Liver (tissue), 3 donors: ENCODE measurements around the gene NUDT16.

Experiments
- CTCF ChIP-seq: fragments of 150-350 bp; IDR thresholded peaks from 2 replicates; pipeline ENCODE4 v1.5.1; 2017; ENCODE audit warnings: improper control_type of control experiment, low read depth, low read length; ENCODE audit not compliant: missing input control
- FOXA1 ChIP-seq: IDR thresholded peaks from 2 replicates; pipeline ENCODE4 v1.6.1; 2016; ENCODE audit warnings: antibody characterized with exemption
- GABPA ChIP-seq, 2 donors: IDR thresholded peaks in 1 of 2; conservative IDR thresholded peaks in 1 of 2; 2 replicates each; pipeline ENCODE4 v1.6.1; 2016; ENCODE audit warnings: antibody characterized with exemption in 2 of 2, mild to moderate bottlenecking in 1 of 2, moderate library complexity in 1 of 2
- JUND ChIP-seq, 2 donors: IDR thresholded peaks; 2 replicates each; pipeline ENCODE4 v1.6.1; 2016; ENCODE audit warnings: antibody characterized with exemption in 2 of 2
- MAX ChIP-seq: IDR thresholded peaks from 2 replicates; pipeline ENCODE4 v1.6.1; 2016; ENCODE audit warnings: antibody characterized with exemption
- NR2F2 ChIP-seq: IDR thresholded peaks from 2 replicates; pipeline ENCODE4 v1.6.1; 2016; ENCODE audit warnings: antibody characterized with exemption
- REST ChIP-seq: IDR thresholded peaks from 2 replicates; pipeline ENCODE4 v1.6.1; 2016; ENCODE audit warnings: antibody characterized with exemption, mild to moderate bottlenecking
- SP1 ChIP-seq: IDR thresholded peaks from 2 replicates; pipeline ENCODE4 v1.6.1; 2018; ENCODE audit warnings: antibody characterized with exemption, mild to moderate bottlenecking
- YY1 ChIP-seq: IDR thresholded peaks from 2 replicates; pipeline ENCODE4 v1.6.1; 2016; ENCODE audit warnings: antibody characterized with exemption, mild to moderate bottlenecking
- donor health status: healthy.
- donor health status: healthy.

GRCh38 chr3:131370935-131371687 is 10.5 kb upstream of the NUDT16 start:
- no peak for TF ChIP-seq CTCF
- TF ChIP-seq MAX = no peak
- no peak for TF ChIP-seq YY1
- TF ChIP-seq NR2F2 = no peak
- no peak for TF ChIP-seq REST
- TF ChIP-seq SP1 = no peak
- TF ChIP-seq GABPA (IDR thresholded peaks at IDR 0.05 in 1 of 2, conservative IDR thresholded peaks at IDR 0.05 in 1 of 2) = no peak
- no peak for TF ChIP-seq JUND (IDR thresholded peaks at IDR 0.05)
- TF ChIP-seq FOXA1 = no peak
